SK-N-SH treated with all-trans-retinoic acid at 6 μM for 48 hours (cell line): ENCODE results near the gene STAMBPL1.
"Not testable (repeated sequence)": the region's sequence is repeated elsewhere in the genome, so short reads cannot be mapped to it uniquely, and the experiment has no call there.

ENCODE experiments used
- ATAC-seq: fragments of 200-7000 bp; cut with Tn5 transposase; 3 replicates; pipeline ENCODE4 v1.9.1; 2020; ENCODE audit warnings: mild to moderate bottlenecking, moderate library complexity
- ARNTL ChIP-seq: fragments of 450-650 bp; formaldehyde crosslinking; IDR thresholded peaks from 2 replicates; pipeline ENCODE4 v1.5.0; 2020; ENCODE audit warnings: low read depth, mild to moderate bottlenecking, moderate library complexity, borderline replicate concordance
- BACH2 ChIP-seq: fragments of 250-450 bp; sonication (Bioruptor Pico); IDR thresholded peaks from 2 replicates; pipeline ENCODE4 v1.9.0; 2021; ENCODE audit warnings: mild to moderate bottlenecking, borderline replicate concordance
- CSDC2 ChIP-seq: fragments of 250-450 bp; sonication (Bioruptor Pico); IDR thresholded peaks from 2 replicates; pipeline ENCODE4 v1.5.0; 2020; ENCODE audit warnings: mild to moderate bottlenecking, moderate library complexity
- ESRRG ChIP-seq: fragments of 250-450 bp; sonication (Bioruptor Pico); IDR thresholded peaks from 2 replicates; pipeline ENCODE4 v1.6.1; 2021; ENCODE audit warnings: mild to moderate bottlenecking
- GLIS3 ChIP-seq: fragments of 250-450 bp; sonication (Bioruptor Pico); IDR thresholded peaks from 2 replicates; pipeline ENCODE4 v1.5.0; 2020; ENCODE audit warnings: mild to moderate bottlenecking, moderate library complexity
- ISL1 ChIP-seq: fragments of 250-450 bp; sonication (Bioruptor Pico); IDR thresholded peaks from 2 replicates; pipeline ENCODE4 v2.1.2; 2022; ENCODE audit warnings: mild to moderate bottlenecking, moderate library complexity
- OSR1 ChIP-seq: fragments of 250-450 bp; sonication (Bioruptor Pico); IDR thresholded peaks from 2 replicates; pipeline ENCODE4 v1.8.0; 2022; ENCODE audit warnings: moderate library complexity, mild to moderate bottlenecking, inconsistent platforms
- POU6F1 ChIP-seq: fragments of 250-450 bp; sonication (Bioruptor Pico); IDR thresholded peaks from 2 replicates; pipeline ENCODE4 v1.8.0; 2021; ENCODE audit warnings: low read depth, mild to moderate bottlenecking, moderate library complexity, borderline replicate concordance
- PPARA ChIP-seq: fragments of 250-450 bp; sonication (Bioruptor Pico); IDR thresholded peaks from 2 replicates; pipeline ENCODE4 v1.5.0; 2020; ENCODE audit warnings: mild to moderate bottlenecking, borderline replicate concordance
- SNAI2 ChIP-seq: fragments of 250-450 bp; sonication (Bioruptor Pico); IDR thresholded peaks from 2 replicates; pipeline ENCODE4 v1.5.0; 2020; ENCODE audit warnings: mild to moderate bottlenecking, moderate library complexity
- TCF4 ChIP-seq: fragments of 250-450 bp; sonication (Bioruptor Pico); IDR thresholded peaks from 2 replicates; pipeline ENCODE4 v1.8.0; 2021; ENCODE audit warnings: mild to moderate bottlenecking, moderate library complexity, borderline replicate concordance
- TOX ChIP-seq: fragments of 250-450 bp; sonication (Bioruptor Pico); IDR thresholded peaks from 2 replicates; pipeline ENCODE4 v1.8.0; 2021; ENCODE audit warnings: mild to moderate bottlenecking, moderate library complexity, borderline replicate concordance
- TSHZ2 ChIP-seq: fragments of 250-450 bp; sonication (Bioruptor Pico); IDR thresholded peaks from 2 replicates; pipeline ENCODE4 v1.5.0; 2020; ENCODE audit warnings: mild to moderate bottlenecking, moderate library complexity
- ZC3H10 ChIP-seq: fragments of 250-450 bp; sonication (Bioruptor Pico); IDR thresholded peaks from 2 replicates; pipeline ENCODE4 v1.5.1; 2021; ENCODE audit warnings: mild to moderate bottlenecking, moderate library complexity
- ZFP3 ChIP-seq: fragments of 250-450 bp; sonication (Bioruptor Pico); IDR thresholded peaks from 2 replicates; pipeline ENCODE4 v1.5.0; 2020; ENCODE audit warnings: mild to moderate bottlenecking, moderate library complexity
- ZFP30 ChIP-seq: fragments of 450-650 bp; formaldehyde crosslinking; IDR thresholded peaks from 2 replicates; pipeline ENCODE4 v1.5.0; 2022; ENCODE audit warnings: mild to moderate bottlenecking, moderate library complexity
- ZNF565 ChIP-seq: fragments of 450-650 bp; formaldehyde crosslinking; conservative IDR thresholded peaks from 2 replicates; pipeline ENCODE4 v1.5.0; 2020; ENCODE audit warnings: low read depth, mild to moderate bottlenecking, moderate library complexity
- ZNF70 ChIP-seq: fragments of 450-650 bp; formaldehyde crosslinking; IDR thresholded peaks from 2 replicates; pipeline ENCODE4 v1.5.0; 2020; ENCODE audit warnings: mild to moderate bottlenecking, moderate library complexity
- ZNF8 ChIP-seq: fragments of 450-650 bp; formaldehyde crosslinking; IDR thresholded peaks from 2 replicates; pipeline ENCODE4 v1.5.0; 2020; ENCODE audit warnings: mild to moderate bottlenecking, moderate library complexity
- TF ChIP-seq, protein P1 (sequence below): fragments of 250-450 bp; sonication (Bioruptor Pico); IDR thresholded peaks from 2 replicates; pipeline ENCODE4 v1.5.1; 2020; ENCODE audit warnings: low read depth, mild to moderate bottlenecking, moderate library complexity

The STAMBPL1 gene

GRCh38 chr10:88927416-88927690 is 47.3 kb downstream of the STAMBPL1 start:
- ATAC-seq, result no peak
- TF ChIP-seq TCF4 (CRISPR knock-in tag) (no peak), BACH2 (no peak), OSR1 (CRISPR knock-in tag) (no peak), PPARA (CRISPR knock-in tag) (no peak), ZNF565 (CRISPR knock-in tag) (no peak), ZC3H10 (CRISPR knock-in tag) (no peak), TOX (CRISPR knock-in tag) (no peak)
- TF ChIP-seq, all 23 proteins: peak for 0

DNA sequence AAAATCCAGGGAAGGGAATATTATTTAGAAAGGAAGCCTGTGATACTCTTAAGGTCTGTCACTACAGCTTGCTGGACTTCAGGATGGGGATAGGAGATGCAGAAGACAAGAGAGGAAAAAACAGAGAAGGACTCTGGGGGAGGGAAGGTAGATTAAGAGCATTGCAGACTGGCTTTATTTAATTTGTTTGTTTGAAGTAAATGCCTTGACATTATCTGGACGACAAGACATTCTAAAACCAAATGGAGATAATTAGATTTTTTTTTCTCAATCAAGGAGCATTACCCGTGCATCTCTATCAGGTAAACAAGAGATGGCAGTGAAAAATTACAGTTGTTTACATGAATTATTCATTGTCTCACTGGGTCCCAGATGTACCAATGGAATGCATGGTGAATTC is 48.2 kb downstream of the STAMBPL1 start:
- TF ChIP-seq OSR1 (CRISPR knock-in tag) (no peak), ISL1 (CRISPR knock-in tag) (peak; percentile 56)
- no peak for ATAC-seq

- no peak for TF ChIP-seq ZC3H10 (CRISPR knock-in tag)
- no peak for TF ChIP-seq OSR1 (CRISPR knock-in tag)
- TF ChIP-seq, protein P1, sequence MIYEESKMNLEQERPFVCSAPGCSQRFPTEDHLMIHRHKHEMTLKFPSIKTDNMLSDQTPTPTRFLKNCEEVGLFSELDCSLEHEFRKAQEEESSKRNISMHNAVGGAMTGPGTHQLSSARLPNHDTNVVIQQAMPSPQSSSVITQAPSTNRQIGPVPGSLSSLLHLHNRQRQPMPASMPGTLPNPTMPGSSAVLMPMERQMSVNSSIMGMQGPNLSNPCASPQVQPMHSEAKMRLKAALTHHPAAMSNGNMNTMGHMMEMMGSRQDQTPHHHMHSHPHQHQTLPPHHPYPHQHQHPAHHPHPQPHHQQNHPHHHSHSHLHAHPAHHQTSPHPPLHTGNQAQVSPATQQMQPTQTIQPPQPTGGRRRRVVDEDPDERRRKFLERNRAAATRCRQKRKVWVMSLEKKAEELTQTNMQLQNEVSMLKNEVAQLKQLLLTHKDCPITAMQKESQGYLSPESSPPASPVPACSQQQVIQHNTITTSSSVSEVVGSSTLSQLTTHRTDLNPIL (CRISPR knock-in tag), result no peak
- TF ChIP-seq SNAI2 (CRISPR knock-in tag), result no peak
- no peak for TF ChIP-seq ISL1 (CRISPR knock-in tag)
- no peak for TF ChIP-seq PPARA (CRISPR knock-in tag)
- ATAC-seq, result no peak
Measured at GRCh38 chr10:88931548-88931947, 51.5 kb downstream of the STAMBPL1 start.

DNA sequence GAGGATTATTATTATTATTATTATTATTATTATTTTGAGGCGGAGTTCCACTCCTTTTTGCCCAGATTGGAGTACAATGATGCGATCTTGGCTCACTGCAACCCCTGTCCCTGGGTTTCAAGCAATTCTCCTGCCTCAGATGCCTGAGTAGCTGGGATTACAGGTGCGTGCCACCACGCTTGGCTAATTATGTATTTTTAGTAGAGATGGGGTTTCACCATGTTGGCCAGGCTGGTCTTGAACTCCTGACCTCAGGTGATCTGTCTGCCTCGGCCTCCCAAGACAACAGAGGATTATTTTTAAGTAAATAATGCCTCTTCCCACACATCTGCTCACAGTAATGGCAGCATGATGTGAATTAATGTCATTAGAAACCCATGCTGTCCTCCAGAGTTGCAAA is 52.0 kb downstream of the STAMBPL1 start:
- ATAC-seq, result not testable (repeated sequence)

GRCh38 chr10:88932539-88933256 is 52.7 kb downstream of the STAMBPL1 start:
- peak; percentile 78 for ATAC-seq
- TF ChIP-seq ZNF70 (peak; percentile 90), ZNF8 (CRISPR knock-in tag) (0 out of 2 replicates have a peak, but pooled peaks have one; percentile 14), ARNTL (CRISPR knock-in tag) (no peak)
- TF ChIP-seq, all 23 proteins: peak for 2

- ATAC-seq, result no peak
- TF ChIP-seq ARNTL (CRISPR knock-in tag), result no peak
- TF ChIP-seq TOX (CRISPR knock-in tag), result no peak
- TF ChIP-seq POU6F1 (CRISPR knock-in tag), result no peak
- no peak for TF ChIP-seq CSDC2 (CRISPR knock-in tag)
- TF ChIP-seq ESRRG, result no peak
- no peak for TF ChIP-seq ZNF565 (CRISPR knock-in tag)
- TF ChIP-seq ZFP3 (CRISPR knock-in tag), result no peak
- TF ChIP-seq TCF4 (CRISPR knock-in tag), result no peak
- TF ChIP-seq GLIS3 (CRISPR knock-in tag), result no peak
- TF ChIP-seq TSHZ2 (CRISPR knock-in tag), result no peak
- TF ChIP-seq ZFP30 (CRISPR knock-in tag), result no peak
- no peak for TF ChIP-seq ZC3H10 (CRISPR knock-in tag)
- no peak for TF ChIP-seq SNAI2 (CRISPR knock-in tag)
Measured at GRCh38 chr10:88933564-88933963, 53.5 kb downstream of the STAMBPL1 start.
